ENCODE results near the gene BTF3. TPM values are rescaled to one million over a fixed set of nuclear protein-coding genes. Genes with fewer than 3 reads are reported as not detected.
"Not testable (repeated sequence)": the region's sequence is repeated elsewhere in the genome, so short reads cannot be mapped to it uniquely, and the experiment has no call there.

BTF3 gene
- 324 TPM for total RNA-seq
- 712 TPM for polyA plus RNA-seq

DNA sequence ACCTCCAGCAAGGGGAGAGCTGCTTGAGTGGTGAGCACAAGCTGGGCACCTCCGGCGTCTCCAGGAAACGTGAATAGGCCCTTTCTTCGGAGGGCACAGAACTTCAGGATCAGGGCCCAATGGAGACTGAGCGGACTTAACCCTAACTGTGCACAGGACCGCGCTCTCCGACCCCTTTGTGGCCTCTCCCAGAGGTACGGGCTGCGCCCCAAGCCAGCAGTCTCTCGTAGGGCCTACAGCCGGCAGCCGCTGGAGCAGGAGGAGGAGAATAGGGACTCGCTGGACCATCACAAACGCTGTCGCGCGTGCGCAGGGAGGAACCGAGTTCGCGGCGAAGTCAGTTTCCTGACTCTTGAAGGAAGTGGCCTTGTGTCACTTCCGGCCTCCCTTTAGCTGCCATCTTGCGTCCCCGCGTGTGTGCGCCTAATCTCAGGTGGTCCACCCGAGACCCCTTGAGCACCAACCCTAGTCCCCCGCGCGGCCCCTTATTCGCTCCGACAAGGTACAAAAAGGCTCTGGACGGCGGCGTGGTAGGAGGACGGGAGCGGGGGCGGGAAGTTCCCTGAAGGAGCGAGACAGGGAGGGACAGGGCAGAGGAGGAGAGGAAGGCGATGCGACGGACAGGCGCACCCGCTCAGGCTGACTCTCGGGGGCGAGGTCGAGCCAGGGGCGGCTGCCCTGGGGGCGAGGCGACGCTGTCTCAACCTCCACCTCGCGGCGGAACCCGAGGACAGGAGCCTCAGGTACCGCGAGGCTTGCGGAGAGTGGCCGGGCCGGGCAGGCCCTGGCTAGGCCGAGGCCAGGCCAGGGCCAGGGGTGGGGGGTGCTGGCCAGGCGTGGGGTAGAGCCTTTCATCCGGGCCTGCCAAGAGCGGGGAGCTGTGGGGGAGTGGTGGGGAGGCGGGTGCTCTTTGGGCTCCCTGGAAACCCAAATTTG is at the start of gene BTF3:
BTF3 (plus strand) TSS at position 386 of the 936 bp plus-strand sequence; CDS start at position 612, 226 bp downstream.
- Histone ChIP-seq H3K4me1 (ENCODE audit: insufficient read depth) (no peaks in the 10 kb centered on the region), H3K4me3 (ENCODE audit: low read depth, low read length) (peak within 1 kb of the TSS; percentile 96), H3K27ac (ENCODE audit: low read depth) (peak within 1 kb of the TSS; percentile 95), H3K36me3 (ENCODE audit: insufficient read depth) (peaks cover 10% of the 10 kb centered on the region)
- peak; percentile 96 for DNase-seq (ENCODE audit: extremely low spot score)
- WGBS = under 1% methylated on average over 67 of the region's 67 CpGs

GRCh38 chr5:73448463-73449136 is 49.6 kb upstream of the BTF3 start, which contains the start of gene FOXD1:
Gene FOXD1, minus strand, starts transcription at chr5:73448777. Its CDS starts 415 bp downstream, at chr5:73448362.
- H3K27ac ChIP-seq (ENCODE audit: low read depth) = no peak within 1 kb of the TSS
- no peak for DNase-seq (ENCODE audit: extremely low spot score)
- peaks cover 6% of the 10 kb centered on the region for H3K4me1 ChIP-seq (ENCODE audit: insufficient read depth)
- under 1% methylated on average over 59 of the region's 59 CpGs for WGBS
- no peaks in the 10 kb centered on the region for H3K36me3 ChIP-seq (ENCODE audit: insufficient read depth)
- peak within 1 kb of the TSS; percentile 54 for H3K4me3 ChIP-seq (ENCODE audit: low read depth, low read length)

DNA sequence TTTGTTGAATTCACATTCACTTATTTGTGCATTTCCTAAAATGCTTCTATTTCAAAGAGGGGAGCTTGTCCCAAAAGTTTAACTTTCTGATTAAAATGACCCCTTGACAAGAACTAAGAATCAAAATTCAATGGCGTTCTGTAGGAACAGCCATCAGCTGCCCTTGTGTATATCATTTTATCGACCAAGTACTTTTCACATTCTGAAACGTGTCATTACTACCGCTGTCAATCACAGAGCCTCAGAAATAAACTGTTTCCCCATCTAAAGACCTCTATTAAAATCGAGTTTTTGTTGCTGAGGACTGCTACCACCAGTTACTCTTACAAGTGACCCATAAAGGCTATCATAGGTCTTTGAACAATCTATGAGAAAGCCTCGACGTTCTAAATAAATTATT is 48.1 kb upstream of the BTF3 start:
- H3K27ac ChIP-seq (ENCODE audit: low read depth) = no peak overlapping the region
- H3K36me3 ChIP-seq (ENCODE audit: insufficient read depth) = no peaks in the 10 kb centered on the region
- H3K4me3 ChIP-seq (ENCODE audit: low read depth, low read length) = no peak overlapping the region
- no peak for DNase-seq (ENCODE audit: extremely low spot score)
- 11% methylated on average over 7 of the region's 7 CpGs for WGBS
- peaks cover 6% of the 10 kb centered on the region for H3K4me1 ChIP-seq (ENCODE audit: insufficient read depth)

GRCh38 chr5:73450672-73451223 is 47.5 kb upstream of the BTF3 start:
- Histone ChIP-seq H3K4me1 (ENCODE audit: insufficient read depth) (peaks cover 6% of the 10 kb centered on the region), H3K4me3 (ENCODE audit: low read depth, low read length) (no peak overlapping the region), H3K27ac (ENCODE audit: low read depth) (no peak overlapping the region), H3K36me3 (ENCODE audit: insufficient read depth) (no peaks in the 10 kb centered on the region)
- 4% methylated on average over 27 of the region's 27 CpGs for WGBS
- DNase-seq (ENCODE audit: extremely low spot score) = no peak

DNA sequence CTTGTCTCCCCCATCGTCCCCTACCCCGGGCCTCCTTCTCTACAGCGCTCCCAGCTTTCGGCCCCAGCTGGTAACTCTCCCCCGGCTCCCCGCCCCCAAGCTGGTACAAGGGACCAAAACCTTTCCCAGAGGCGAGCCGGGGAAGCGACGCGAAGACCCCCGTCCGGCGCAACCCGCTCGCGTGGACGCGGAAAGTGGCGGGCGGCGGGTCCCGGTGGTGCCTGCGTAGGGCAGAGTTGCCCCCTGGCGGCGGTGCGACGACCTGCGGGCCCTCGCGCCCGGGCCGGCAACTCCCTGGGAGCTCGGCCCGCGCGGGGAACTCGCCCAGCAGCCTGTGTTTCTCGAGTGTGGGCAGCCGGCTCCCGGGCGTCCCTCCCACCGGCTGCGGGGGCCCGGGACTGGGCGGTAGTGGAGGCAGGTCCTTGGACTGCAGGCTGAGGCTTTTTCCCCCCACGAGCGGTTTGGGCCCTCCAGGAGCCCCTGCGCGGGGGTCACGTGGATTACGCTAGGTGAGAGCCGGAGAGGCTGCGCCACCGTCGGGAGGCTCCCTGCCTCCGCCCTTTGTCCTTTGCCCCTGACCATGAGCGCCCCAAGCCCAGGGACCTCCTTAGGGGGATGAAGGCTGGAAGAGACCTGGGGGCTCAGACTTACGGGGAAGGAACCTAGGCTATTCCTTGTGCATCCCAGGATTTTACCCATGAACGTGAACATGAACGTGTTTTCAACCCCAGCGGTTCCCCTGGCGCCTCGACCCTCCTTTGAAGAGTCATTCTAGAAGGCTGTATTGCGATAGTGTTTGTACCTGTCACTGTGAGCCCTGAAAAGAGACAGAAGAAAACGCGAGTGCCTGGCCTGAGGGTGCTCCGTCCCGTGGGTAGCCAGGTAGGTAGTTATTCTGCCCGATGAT is 46.8 kb upstream of the BTF3 start:
- H3K36me3 ChIP-seq (ENCODE audit: insufficient read depth) = no peaks in the 10 kb centered on the region
- H3K27ac ChIP-seq (ENCODE audit: low read depth) = no peak overlapping the region
- no peak for DNase-seq (ENCODE audit: extremely low spot score)
- peaks cover 6% of the 10 kb centered on the region for H3K4me1 ChIP-seq (ENCODE audit: insufficient read depth)
- WGBS = 3% methylated on average over 70 of the region's 70 CpGs
- H3K4me3 ChIP-seq (ENCODE audit: low read depth, low read length) = no peak overlapping the region

DNA sequence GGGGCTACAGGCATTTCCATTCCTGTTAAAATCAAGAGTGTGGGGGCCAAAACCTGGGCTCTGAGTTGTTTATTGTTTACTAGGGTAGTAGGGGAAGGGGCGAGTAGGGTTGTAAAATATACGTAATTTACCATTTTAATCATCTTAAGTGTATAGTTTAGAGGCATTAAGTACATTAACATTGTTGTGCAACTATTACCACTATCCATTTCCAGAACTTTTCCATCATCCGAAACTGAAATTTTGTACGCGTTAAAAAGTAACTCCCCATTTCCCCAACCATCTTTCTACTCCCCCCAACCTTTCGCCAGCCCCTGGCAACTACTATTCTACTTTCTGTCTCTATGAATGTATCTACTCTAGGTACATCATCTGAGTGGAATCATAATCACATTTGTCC is 46.0 kb upstream of the BTF3 start:
- 57% methylated on average over 6 of the region's 6 CpGs for WGBS
- H3K27ac ChIP-seq (ENCODE audit: low read depth) = no peak overlapping the region
- no peak for DNase-seq (ENCODE audit: extremely low spot score)
- peaks cover 2% of the 10 kb centered on the region for H3K4me1 ChIP-seq (ENCODE audit: insufficient read depth)
- no peak overlapping the region for H3K4me3 ChIP-seq (ENCODE audit: low read depth, low read length)
- H3K36me3 ChIP-seq (ENCODE audit: insufficient read depth) = no peaks in the 10 kb centered on the region

DNA sequence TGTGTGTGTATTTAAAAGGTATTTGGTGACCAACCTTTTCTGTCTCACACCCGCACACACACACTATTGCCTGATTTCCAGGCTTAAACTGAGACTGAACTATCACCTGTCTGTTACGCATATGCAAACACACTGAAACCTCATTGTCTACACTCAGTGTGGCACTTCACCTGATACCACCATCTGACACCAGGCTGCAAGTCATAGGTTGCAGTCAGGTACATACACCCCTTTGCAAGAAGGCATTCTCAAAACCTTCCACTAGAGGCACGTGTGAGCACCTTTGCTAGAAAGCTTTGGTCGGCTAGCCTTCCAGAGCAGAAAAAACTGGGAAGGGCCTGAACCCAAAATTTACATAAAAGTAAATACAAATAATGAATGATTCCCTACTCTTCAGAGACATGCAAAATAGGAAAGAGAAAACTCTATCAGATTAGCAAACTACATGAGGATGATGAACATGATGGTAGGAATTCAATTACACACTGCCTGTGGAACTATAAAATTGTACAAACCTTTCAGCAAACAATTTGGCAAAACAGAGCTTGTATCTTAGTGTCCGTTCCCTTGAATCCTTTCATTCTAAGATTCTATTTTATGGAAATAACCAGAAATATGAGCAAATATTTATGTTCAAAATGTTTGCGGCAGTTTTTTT is 43.7 kb upstream of the BTF3 start:
- no peak for DNase-seq (ENCODE audit: extremely low spot score)
- 41% methylated on average over 6 of the region's 6 CpGs for WGBS
- no peaks in the 10 kb centered on the region for H3K36me3 ChIP-seq (ENCODE audit: insufficient read depth)
- H3K27ac ChIP-seq (ENCODE audit: low read depth) = no peak overlapping the region
- no peaks in the 10 kb centered on the region for H3K4me1 ChIP-seq (ENCODE audit: insufficient read depth)
- no peak overlapping the region for H3K4me3 ChIP-seq (ENCODE audit: low read depth, low read length)

- not testable (repeated sequence) for H3K4me1 ChIP-seq (ENCODE audit: insufficient read depth); DNase-seq (ENCODE audit: extremely low spot score); H3K36me3 ChIP-seq (ENCODE audit: insufficient read depth); H3K27ac ChIP-seq (ENCODE audit: low read depth); H3K4me3 ChIP-seq (ENCODE audit: low read depth, low read length)
- WGBS = 85% methylated on average over 1 of the region's 1 CpG
These were observed 41.8 kb upstream of the BTF3 start for GRCh38 chr5:73456462-73456861.

- Histone ChIP-seq H3K36me3 (ENCODE audit: insufficient read depth) (no peaks in the 10 kb centered on the region), H3K27ac (ENCODE audit: low read depth) (no peak overlapping the region), H3K4me1 (ENCODE audit: insufficient read depth) (no peaks in the 10 kb centered on the region), H3K4me3 (ENCODE audit: low read depth, low read length) (no peak overlapping the region)
- DNase-seq (ENCODE audit: extremely low spot score) = no peak
- WGBS = 72% methylated on average over 1 of the region's 1 CpG
These were observed 38.9 kb upstream of the BTF3 start for GRCh38 chr5:73459366-73459765.

- no peak overlapping the region for H3K27ac ChIP-seq (ENCODE audit: low read depth)
- WGBS = 60% methylated on average over 1 of the region's 1 CpG
- no peaks in the 10 kb centered on the region for H3K36me3 ChIP-seq (ENCODE audit: insufficient read depth)
- H3K4me1 ChIP-seq (ENCODE audit: insufficient read depth) = no peaks in the 10 kb centered on the region
- no peak for DNase-seq (ENCODE audit: extremely low spot score)
- H3K4me3 ChIP-seq (ENCODE audit: low read depth, low read length) = no peak overlapping the region
These were observed 38.1 kb upstream of the BTF3 start for GRCh38 chr5:73460133-73460532.

GRCh38 chr5:73464016-73464745 is 34.1 kb upstream of the BTF3 start:
- Histone ChIP-seq H3K27ac (ENCODE audit: low read depth) (no peak overlapping the region), H3K36me3 (ENCODE audit: insufficient read depth) (no peaks in the 10 kb centered on the region), H3K4me3 (ENCODE audit: low read depth, low read length) (no peak overlapping the region), H3K4me1 (ENCODE audit: insufficient read depth) (no peaks in the 10 kb centered on the region)
- no peak for DNase-seq (ENCODE audit: extremely low spot score)
- 29% methylated on average over 7 of the region's 7 CpGs for WGBS

DNA sequence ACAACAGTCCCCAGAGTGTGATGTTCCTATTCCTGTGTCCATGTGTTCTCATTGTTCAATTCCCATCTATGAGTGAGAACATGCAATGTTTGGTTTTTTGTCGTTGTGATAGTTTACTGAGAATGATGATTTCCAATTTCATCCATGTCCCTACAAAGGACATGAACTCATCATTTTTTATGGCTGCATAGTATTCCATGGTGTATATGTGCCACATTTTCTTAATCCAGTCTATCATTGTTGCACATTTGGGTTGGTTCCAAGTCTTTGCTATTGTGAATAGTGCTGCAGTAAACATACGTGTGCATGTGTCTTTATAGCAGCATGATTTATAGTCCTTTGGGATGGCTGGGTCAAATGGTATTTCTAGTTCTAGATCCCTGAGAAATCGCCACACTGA is 29.6 kb upstream of the BTF3 start:
- not testable (repeated sequence) for H3K27ac ChIP-seq (ENCODE audit: low read depth); H3K4me3 ChIP-seq (ENCODE audit: low read depth, low read length); H3K4me1 ChIP-seq (ENCODE audit: insufficient read depth); DNase-seq (ENCODE audit: extremely low spot score); H3K36me3 ChIP-seq (ENCODE audit: insufficient read depth)
- 74% methylated on average over 3 of the region's 3 CpGs for WGBS
